ENCODE data around the gene TP53BP1.

TP53BP1 gene

GRCh38 chr15:43433661-43434303 lies 59.2 kb downstream of the TP53BP1 start:
- no peak for DNase-seq (ENCODE audit: low spot score)
- in situ Hi-C loops (cut with MboI; ENCODE audit: low sequenced_read_pairs, unreplicated experiment) = no loop called here
- no peak for TF ChIP-seq CTCF (IDR thresholded peaks at IDR 0.05; ENCODE audit: borderline replicate concordance, control extremely low read depth, extremely low read depth, insufficient read depth, missing control alignments)

- TF ChIP-seq CTCF (IDR thresholded peaks at IDR 0.05; ENCODE audit: borderline replicate concordance, control extremely low read depth, extremely low read depth, insufficient read depth, missing control alignments) = no peak
- no peak for DNase-seq (ENCODE audit: low spot score)
- in situ Hi-C loops (cut with MboI; ENCODE audit: low sequenced_read_pairs, unreplicated experiment) = no loop called here
Observed at GRCh38 chr15:43433165-43433564, 59.8 kb downstream of the TP53BP1 start.

GRCh38 chr15:43429687-43430086 lies 63.3 kb downstream of the TP53BP1 start:
- in situ Hi-C loops (cut with MboI; ENCODE audit: low sequenced_read_pairs, unreplicated experiment) = no loop called here
- TF ChIP-seq CTCF (IDR thresholded peaks at IDR 0.05; ENCODE audit: borderline replicate concordance, control extremely low read depth, extremely low read depth, insufficient read depth, missing control alignments) = no peak

GRCh38 chr15:43423793-43424192 lies 69.2 kb downstream of the TP53BP1 start:
- in situ Hi-C loops (cut with MboI; ENCODE audit: low sequenced_read_pairs, unreplicated experiment) = no loop called here
- TF ChIP-seq CTCF (IDR thresholded peaks at IDR 0.05; ENCODE audit: borderline replicate concordance, control extremely low read depth, extremely low read depth, insufficient read depth, missing control alignments) = no peak

More at GRCh38 chr15:43429687-43430086, 63.3 kb downstream of the TP53BP1 start:
- no peak for DNase-seq (ENCODE audit: low spot score)

GRCh38 chr15:43420876-43421275 lies 72.1 kb downstream of the TP53BP1 start:
- no peak for DNase-seq (ENCODE audit: low spot score)
- in situ Hi-C loops (cut with MboI; ENCODE audit: low sequenced_read_pairs, unreplicated experiment) = no loop called here
- no peak for TF ChIP-seq CTCF (IDR thresholded peaks at IDR 0.05; ENCODE audit: borderline replicate concordance, control extremely low read depth, extremely low read depth, insufficient read depth, missing control alignments)

More at GRCh38 chr15:43423793-43424192, 69.2 kb downstream of the TP53BP1 start:
- DNase-seq (ENCODE audit: low spot score) = no peak

- DNase-seq (ENCODE audit: low spot score) = no peak
- in situ Hi-C loops (cut with MboI; ENCODE audit: low sequenced_read_pairs, unreplicated experiment) = no loop called here
- TF ChIP-seq CTCF (IDR thresholded peaks at IDR 0.05; ENCODE audit: borderline replicate concordance, control extremely low read depth, extremely low read depth, insufficient read depth, missing control alignments) = no peak
Observed at GRCh38 chr15:43420435-43420834, 72.5 kb downstream of the TP53BP1 start.
